Measurements from ENCODE around the gene MYO3B. TPM values are rescaled to one million over a fixed set of nuclear protein-coding genes. Genes with fewer than 3 reads are reported as not detected.
A peak's percentile ranks its signal among the peaks of the same experiment; 100 is the strongest.
"Not testable (repeated sequence)": the region's sequence is repeated elsewhere in the genome, so short reads cannot be mapped to it uniquely, and the experiment has no call there.

Gene MYO3B
- total RNA-seq, 1 experiment from 2014 or later = 0.10 TPM

GRCh38 chr2:170425281-170425751, 247.4 kb downstream of the MYO3B start:
- DNase-seq (ENCODE audit: low spot score) = peak; percentile 90

GRCh38 chr2:170428868-170429267, 250.9 kb downstream of the MYO3B start:
- no peak for DNase-seq (ENCODE audit: low spot score)

- DNase-seq (ENCODE audit: low spot score) = no peak
These were observed 254.9 kb downstream of the MYO3B start for GRCh38 chr2:170432823-170433222.

GRCh38 chr2:170433448-170433847, 255.5 kb downstream of the MYO3B start:
- no peak for DNase-seq (ENCODE audit: low spot score)

GRCh38 chr2:170434396-170434795, 256.4 kb downstream of the MYO3B start:
- not testable (repeated sequence) for DNase-seq (ENCODE audit: low spot score)

GRCh38 chr2:170434900-170435621, 257.1 kb downstream of the MYO3B start:
- peak; percentile 30 for DNase-seq (ENCODE audit: low spot score)

GRCh38 chr2:170436077-170436943, 258.4 kb downstream of the MYO3B start:
- DNase-seq (ENCODE audit: low spot score) = no peak

- no peak for DNase-seq (ENCODE audit: low spot score)
These were observed 268.1 kb downstream of the MYO3B start for GRCh38 chr2:170446078-170446477.

GRCh38 chr2:170449034-170449433, 271.1 kb downstream of the MYO3B start:
- DNase-seq (ENCODE audit: low spot score) = no peak

- no peak for DNase-seq (ENCODE audit: low spot score)
These were observed 276.8 kb downstream of the MYO3B start for GRCh38 chr2:170454471-170455372.

GRCh38 chr2:170455617-170456426, 277.9 kb downstream of the MYO3B start:
- peak; percentile 74 for DNase-seq (ENCODE audit: low spot score)

GRCh38 chr2:170456914-170457313, 279.0 kb downstream of the MYO3B start:
- DNase-seq (ENCODE audit: low spot score) = no peak

GRCh38 chr2:170457742-170458141, 279.8 kb downstream of the MYO3B start:
- DNase-seq (ENCODE audit: low spot score) = no peak

GRCh38 chr2:170461889-170462288, 283.9 kb downstream of the MYO3B start:
- no peak for DNase-seq (ENCODE audit: low spot score)

- no peak for DNase-seq (ENCODE audit: low spot score)
These were observed 284.7 kb downstream of the MYO3B start for GRCh38 chr2:170462433-170463205.

GRCh38 chr2:170463206-170463537, 285.2 kb downstream of the MYO3B start:
- DNase-seq (ENCODE audit: low spot score) = no peak

- no peak for DNase-seq (ENCODE audit: low spot score)
These were observed 286.3 kb downstream of the MYO3B start for GRCh38 chr2:170464268-170464667.

GRCh38 chr2:170465241-170465640, 287.3 kb downstream of the MYO3B start:
- DNase-seq (ENCODE audit: low spot score) = no peak

- no peak for DNase-seq (ENCODE audit: low spot score)
These were observed 288.7 kb downstream of the MYO3B start for GRCh38 chr2:170466632-170467031.

Measured in H4 (cell line).